Naive thymus-derived CD4-positive, alpha-beta T cell (primary cell): ENCODE data around the gene IGDCC3. TPM values are rescaled to one million over a fixed set of nuclear protein-coding genes. Genes with fewer than 3 reads are reported as not detected.

Experiments
- ATAC-seq: fragments of 150-1000 bp; cut with Tn5 transposase; 2 replicates; pipeline ENCODE4 v1.10.0; 2021; ENCODE audit warnings: mild to moderate bottlenecking, moderate library complexity
- CTCF ChIA-PET: fragments of 350-600 bp; sonication (Branson Sonifier 250); formaldehyde crosslinking; loops from one replicate; lab custom pipeline; 2021; ENCODE audit warnings: antibody characterized with exemption; lab: Charles Lee
- POLR2A ChIA-PET: fragments of 350-600 bp; sonication (Branson Sonifier 250); formaldehyde crosslinking; loops from one replicate; lab custom pipeline; 2021; ENCODE audit warnings: antibody characterized with exemption, inconsistent platforms; lab: Charles Lee
- DNase-seq, 9 donors: peaks; one replicate each; pipeline versions ENCODE4 v3.0.0 to v3.0.0-alpha.2; 2020 to 2022; ENCODE audit warnings: mixed read lengths in 1 of 9
- H3K27ac ChIP-seq: one replicate; pipeline ENCODE4 v1.7.0; 2013; ENCODE audit warnings: mild to moderate bottlenecking, low read depth, low read length, moderate library complexity
- H3K27me3 ChIP-seq, 2 donors: one replicate each; pipeline ENCODE4 v1.7.0; 2013; ENCODE audit warnings: low read length in 2 of 2, mild to moderate bottlenecking in 2 of 2, moderate library complexity in 2 of 2; ENCODE audit not compliant: control insufficient read depth in 2 of 2, insufficient read depth in 2 of 2
- H3K36me3 ChIP-seq, 3 experiments: 1 replicate in 2 of 3; 2 replicates in 1 of 3; pipeline ENCODE4 v1.7.0; 2013; ENCODE audit warnings: low read length in 3 of 3, mild to moderate bottlenecking in 3 of 3, moderate library complexity in 1 of 3; ENCODE audit not compliant: insufficient read depth in 3 of 3, control insufficient read depth in 2 of 3
- H3K4me1 ChIP-seq, 2 donors: one replicate each; pipeline ENCODE4 v1.7.0; 2013; ENCODE audit warnings: low read length in 2 of 2, mild to moderate bottlenecking in 2 of 2, moderate library complexity in 1 of 2; ENCODE audit not compliant: control insufficient read depth in 2 of 2, insufficient read depth in 2 of 2
- H3K4me3 ChIP-seq: 2 replicates; pipeline ENCODE4 v1.7.0; 2013; ENCODE audit warnings: mild to moderate bottlenecking, low read length
- H3K9me3 ChIP-seq, 3 experiments: 1 replicate in 2 of 3; 2 replicates in 1 of 3; pipeline ENCODE4 v1.7.0; 2013; ENCODE audit warnings: low read length in 3 of 3; ENCODE audit not compliant: control insufficient read depth in 2 of 3
- H3K27ac Mint-ChIP-seq, 9 donors: one replicate each; pipeline ENCODE4 v1.8.0; 2020 to 2022; ENCODE audit warnings: mixed read lengths in 9 of 9, mild to moderate bottlenecking in 8 of 9, moderate library complexity in 5 of 9, inconsistent platforms in 2 of 9
- H3K27me3 Mint-ChIP-seq, 5 donors: one replicate each; pipeline ENCODE4 v1.8.0; 2021 to 2022; ENCODE audit warnings: mixed read lengths in 5 of 5, mild to moderate bottlenecking in 1 of 5
- H3K36me3 Mint-ChIP-seq, 5 donors: one replicate each; pipeline ENCODE4 v1.8.0; 2020 to 2022; ENCODE audit warnings: mixed read lengths in 5 of 5, mild to moderate bottlenecking in 3 of 5, inconsistent platforms in 1 of 5
- H3K4me1 Mint-ChIP-seq, 7 donors: one replicate each; pipeline ENCODE4 v1.8.0; 2020 to 2022; ENCODE audit warnings: mixed read lengths in 7 of 7, mild to moderate bottlenecking in 3 of 7, inconsistent platforms in 1 of 7
- H3K4me3 Mint-ChIP-seq, 10 donors: one replicate each; pipeline ENCODE4 v1.8.0; 2020 to 2022; ENCODE audit warnings: mild to moderate bottlenecking in 10 of 10, mixed read lengths in 10 of 10, moderate library complexity in 6 of 10, inconsistent platforms in 2 of 10
- H3K9me3 Mint-ChIP-seq, 11 donors: one replicate each; pipeline ENCODE4 v1.8.0; 2020 to 2022; ENCODE audit warnings: mixed read lengths in 11 of 11, mild to moderate bottlenecking in 4 of 11, inconsistent platforms in 1 of 11, moderate library complexity in 1 of 11
- intact Hi-C, 2 donors: fragments of 100-400 bp; cut with micrococcal nuclease; formaldehyde crosslinking; loops; one replicate each; pipeline ENCODE4 v1.15.1; 2023
- polyA plus RNA-seq, 2 donors: library from polyadenylated mRNA; unstranded; fragments of 300-500 nt; fragmentation: Illumina TruSeq; gene quantifications; one replicate each; pipeline ENCODE4 v1.2.3, GENCODE V29; 2021
- total RNA-seq, 6 experiments: library from RNA in 5 of 6; stranded (reverse) in 5 of 6; gene quantifications; 1 replicate in 5 of 6; 2 replicates in 1 of 6; pipeline ENCODE4 v1.2.3 and lab custom pipeline; 2021 to 2026

Gene IGDCC3
- total and polyA plus RNA-seq, 7 experiments from 2014 or later, result not detected

DNA sequence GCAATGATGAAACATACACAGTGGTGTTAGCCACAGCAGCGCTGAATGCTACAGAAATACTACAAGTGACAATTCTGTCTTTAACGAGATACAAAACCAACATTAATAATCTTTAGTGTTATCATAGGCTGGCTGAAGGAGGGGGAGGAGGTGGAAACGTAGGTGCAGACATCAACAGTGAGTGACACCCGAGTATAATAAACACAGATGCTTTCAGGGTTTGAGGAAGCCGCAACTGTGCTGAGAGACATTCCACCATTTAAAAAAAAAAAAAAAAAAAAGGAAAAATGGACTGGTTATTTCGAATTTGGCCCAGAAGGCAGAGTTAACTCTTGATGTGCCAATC, 4.3 kb upstream of the IGDCC3 start:
- H3K27ac Mint-ChIP-seq, result no peak overlapping the region
- H3K36me3 Mint-ChIP-seq, result peaks cover 0 to 4% (median 0%) of the 10 kb centered on the region in 5 donors
- no peak for ATAC-seq
- H3K9me3 Mint-ChIP-seq, result no peaks in the 10 kb centered on the region
- Histone ChIP-seq H3K27me3 (peaks cover 0 to 7% of the 10 kb centered on the region in 2 donors), H3K27ac (no peak overlapping the region), H3K9me3 (no peaks in the 10 kb centered on the region), H3K4me1 (peaks cover 4 to 10% of the 10 kb centered on the region in 2 donors), H3K4me3 (no peak overlapping the region), H3K36me3 (no peaks in the 10 kb centered on the region)
- CTCF ChIA-PET, result no interaction called here
- no peak overlapping the region for H3K4me3 Mint-ChIP-seq
- DNase-seq, result no peak
- H3K27me3 Mint-ChIP-seq, result peaks cover 19 to 63% (median 26%) of the 10 kb centered on the region in 5 donors
- intact Hi-C loops, result no loop called here
- H3K4me1 Mint-ChIP-seq, result peaks cover 4 to 18% (median 14%) of the 10 kb centered on the region in 7 donors
- POLR2A ChIA-PET, result no interaction called here

- H3K27me3 Mint-ChIP-seq, result peaks cover 24 to 68% (median 31%) of the 10 kb centered on the region in 5 donors
- no peaks in the 10 kb centered on the region for H3K9me3 Mint-ChIP-seq
- ChIA-PET CTCF (interaction anchor here (0.6 kb wide), 1 partner anchor 1143 kb away, joined by 3 read pairs; no protein-coding TSS in a partner anchor), POLR2A (no interaction called here)
- Histone ChIP-seq H3K27me3 (peaks cover 0 to 12% of the 10 kb centered on the region in 2 donors), H3K4me3 (no peak overlapping the region), H3K27ac (no peak overlapping the region), H3K4me1 (peaks cover 4 to 15% of the 10 kb centered on the region in 2 donors), H3K9me3 (no peaks in the 10 kb centered on the region), H3K36me3 (no peaks in the 10 kb centered on the region)
- no peak overlapping the region for H3K4me3 Mint-ChIP-seq
- no peak for ATAC-seq
- H3K27ac Mint-ChIP-seq, result no peak overlapping the region
- H3K4me1 Mint-ChIP-seq, result peaks cover 4 to 23% (median 19%) of the 10 kb centered on the region in 7 donors
- DNase-seq, result no peak
- peaks cover 0 to 4% (median 0%) of the 10 kb centered on the region in 5 donors for H3K36me3 Mint-ChIP-seq
- intact Hi-C loops, result no loop called here
These were observed 3.8 kb upstream of the IGDCC3 start for GRCh38 chr15:65381445-65382145.

DNA sequence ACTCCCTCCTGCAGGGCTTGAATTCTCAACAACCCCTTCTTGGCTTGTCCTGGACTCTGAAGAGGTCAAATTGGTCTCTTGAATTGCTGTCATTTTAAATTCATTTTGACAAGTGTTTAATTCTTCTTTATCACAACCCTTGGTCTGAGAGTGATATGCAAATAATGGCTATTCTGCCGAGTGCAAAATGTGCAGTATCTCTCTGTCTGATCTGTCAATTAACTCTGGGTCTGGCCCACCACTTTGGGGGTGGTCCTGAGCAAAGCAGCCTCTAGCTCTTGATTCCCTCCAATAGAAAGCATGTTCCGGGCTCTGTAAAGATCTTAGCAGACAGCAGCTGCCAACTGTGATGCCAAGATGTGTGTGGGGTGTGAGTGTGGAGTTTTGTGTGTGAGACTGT, 2.2 kb upstream of the IGDCC3 start:
- Histone ChIP-seq H3K36me3 (no peaks in the 10 kb centered on the region), H3K4me1 (peaks cover 0 to 14% of the 10 kb centered on the region in 2 donors), H3K27ac (no peak overlapping the region), H3K9me3 (no peaks in the 10 kb centered on the region), H3K27me3 (peaks cover 6 to 17% of the 10 kb centered on the region in 2 donors), H3K4me3 (no peak overlapping the region)
- Mint-ChIP-seq H3K9me3 (no peaks in the 10 kb centered on the region), H3K4me1 (peaks cover 4 to 36% (median 28%) of the 10 kb centered on the region in 7 donors), H3K27me3 (peaks cover 40 to 83% (median 47%) of the 10 kb centered on the region in 5 donors), H3K36me3 (peaks cover 0 to 4% (median 0%) of the 10 kb centered on the region in 5 donors), H3K4me3 (peak overlapping the region in 1 of 10 donors; percentile 26), H3K27ac (no peak overlapping the region)
- ChIA-PET CTCF (no interaction called here), POLR2A (no interaction called here)
- DNase-seq (no peak), ATAC-seq (no peak)
- intact Hi-C loops, result no loop called here

GRCh38 chr15:65377105-65377975, 462 bp downstream of the IGDCC3 start:
- Mint-ChIP-seq H3K27me3 (peaks cover 58 to 87% (median 66%) of the 10 kb centered on the region in 5 donors), H3K4me1 (peaks cover 0 to 25% (median 20%) of the 10 kb centered on the region in 7 donors), H3K9me3 (no peaks in the 10 kb centered on the region), H3K36me3 (peaks cover 0 to 4% (median 0%) of the 10 kb centered on the region in 5 donors), H3K27ac (no peak overlapping the region), H3K4me3 (peak overlapping the region; percentile 60 to 85 (median 76))
- H3K36me3 ChIP-seq, result no peaks in the 10 kb centered on the region
- H3K4me1 ChIP-seq, result peaks cover 0 to 7% of the 10 kb centered on the region in 2 donors
- H3K27me3 ChIP-seq, result peaks cover 6 to 21% of the 10 kb centered on the region in 2 donors
- intact Hi-C loops, result no loop called here
- DNase-seq (no peak), ATAC-seq (peak; percentile 37)
- peak overlapping the region; percentile 46 for H3K4me3 ChIP-seq
- CTCF ChIA-PET, result no interaction called here
- POLR2A ChIA-PET, result interaction anchor here (0.5 to 0.6 kb wide), 2 partner anchors 56 to 250 kb away, joined by 3 read pairs; no protein-coding TSS in a partner anchor
- no peaks in the 10 kb centered on the region for H3K9me3 ChIP-seq
- H3K27ac ChIP-seq, result no peak overlapping the region

GRCh38 chr15:65376767-65377104, 1.1 kb downstream of the IGDCC3 start:
- peak; percentile 20 for ATAC-seq
- no peaks in the 10 kb centered on the region for H3K36me3 ChIP-seq
- H3K4me3 ChIP-seq, result peak overlapping the region; percentile 46
- CTCF ChIA-PET, result no interaction called here
- no peaks in the 10 kb centered on the region for H3K9me3 Mint-ChIP-seq
- peaks cover 0 to 4% (median 0%) of the 10 kb centered on the region in 5 donors for H3K36me3 Mint-ChIP-seq
- H3K9me3 ChIP-seq, result no peaks in the 10 kb centered on the region
- peaks cover 6 to 21% of the 10 kb centered on the region in 2 donors for H3K27me3 ChIP-seq
- intact Hi-C loops, result no loop called here
- H3K4me1 ChIP-seq, result peaks cover 0 to 7% of the 10 kb centered on the region in 2 donors
- H3K27ac Mint-ChIP-seq, result no peak overlapping the region
- no peak for DNase-seq
- H3K4me3 Mint-ChIP-seq, result peak overlapping the region; percentile 60 to 85 (median 76)
- peaks cover 0 to 25% (median 20%) of the 10 kb centered on the region in 7 donors for H3K4me1 Mint-ChIP-seq
- POLR2A ChIA-PET, result interaction anchor here (0.5 to 0.6 kb wide), 2 partner anchors 55 to 249 kb away, joined by 3 read pairs; no protein-coding TSS in a partner anchor
- no peak overlapping the region for H3K27ac ChIP-seq
- H3K27me3 Mint-ChIP-seq, result peaks cover 58 to 82% (median 68%) of the 10 kb centered on the region in 5 donors

DNA sequence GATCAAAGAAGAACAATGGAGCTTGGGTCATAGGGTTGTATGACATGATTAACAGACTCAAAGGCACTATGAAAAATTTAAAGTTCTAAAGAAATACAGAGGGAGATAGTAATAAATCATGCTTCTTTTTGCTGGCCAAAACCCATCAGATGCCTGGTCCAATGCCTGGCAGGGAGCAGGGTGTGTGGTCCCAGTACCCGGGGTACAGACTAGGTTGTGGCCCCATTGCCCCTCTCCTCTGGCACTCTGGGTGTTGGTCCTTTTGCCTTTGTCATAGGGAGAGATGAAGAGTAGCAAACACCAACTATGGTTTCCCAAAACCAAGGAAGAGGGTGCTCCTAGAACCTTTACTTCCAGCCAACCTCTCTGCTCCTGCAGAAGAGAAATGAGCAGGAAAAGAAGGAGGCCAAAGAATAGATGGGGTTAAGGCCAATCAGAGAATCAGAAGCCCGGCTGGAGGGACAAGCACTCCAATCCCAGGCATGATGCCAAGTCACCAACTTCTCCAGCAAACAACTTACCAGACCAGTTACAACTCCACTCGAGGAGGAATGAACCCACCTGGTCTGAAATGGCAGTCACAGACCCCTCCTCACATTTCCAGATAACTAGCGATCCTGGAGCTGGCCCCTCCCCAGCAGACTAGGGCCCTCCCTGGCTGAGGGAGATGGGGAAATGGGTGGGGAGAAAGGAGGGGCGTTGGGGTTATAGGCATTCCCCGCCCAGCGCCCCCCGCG, 1.8 kb downstream of the IGDCC3 start:
- peaks cover 0 to 4% (median 0%) of the 10 kb centered on the region in 5 donors for H3K36me3 Mint-ChIP-seq
- peak overlapping the region in 1 of 9 donors; percentile 62 for H3K27ac Mint-ChIP-seq
- H3K4me3 ChIP-seq, result no peak overlapping the region
- H3K27me3 ChIP-seq, result peaks cover 6 to 21% of the 10 kb centered on the region in 2 donors
- H3K27ac ChIP-seq, result no peak overlapping the region
- H3K27me3 Mint-ChIP-seq, result peaks cover 58 to 76% (median 65%) of the 10 kb centered on the region in 5 donors
- intact Hi-C loops, result no loop called here
- H3K4me1 ChIP-seq, result peaks cover 0 to 7% of the 10 kb centered on the region in 2 donors
- no peak for DNase-seq
- ATAC-seq, result no peak
- H3K9me3 ChIP-seq, result no peaks in the 10 kb centered on the region
- H3K36me3 ChIP-seq, result no peaks in the 10 kb centered on the region
- H3K4me1 Mint-ChIP-seq, result peaks cover 0 to 25% (median 20%) of the 10 kb centered on the region in 7 donors
- POLR2A ChIA-PET, result no interaction called here
- H3K9me3 Mint-ChIP-seq, result no peaks in the 10 kb centered on the region
- CTCF ChIA-PET, result no interaction called here
- peak overlapping the region in 9 of 10 donors; percentile 26 to 85 (median 54) for H3K4me3 Mint-ChIP-seq
